ENCODE results near the gene COL24A1.

Gene COL24A1

DNA sequence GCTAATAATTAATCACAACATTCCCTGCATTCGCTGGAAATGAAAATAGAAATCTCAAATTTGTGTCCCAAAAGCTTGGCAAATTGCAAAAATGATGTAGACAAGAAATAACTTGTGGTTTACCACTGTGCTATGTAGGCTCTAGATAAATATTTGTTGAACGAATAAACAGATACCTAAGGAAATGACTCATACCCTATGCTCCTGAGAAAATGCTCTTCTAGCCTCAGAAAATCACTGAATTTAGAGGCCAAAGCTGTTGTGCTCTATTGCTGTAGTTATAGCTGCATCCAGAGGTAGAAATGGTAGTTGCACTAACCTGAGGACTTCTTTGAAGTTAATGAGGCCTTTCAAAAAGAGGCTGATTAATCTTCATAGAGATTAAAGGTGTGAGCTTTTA lies 306.3 kb downstream of the COL24A1 start:
- no peaks in the 10 kb centered on the region for H3K9me3 ChIP-seq (ENCODE audit: severe bottlenecking)
- no peaks in the 10 kb centered on the region for H3K27me3 ChIP-seq (ENCODE audit: insufficient read depth, poor library complexity, severe bottlenecking)
- H3K4me3 ChIP-seq (ENCODE audit: severe bottlenecking), result no peak overlapping the region
- no peaks in the 10 kb centered on the region for H3K36me3 ChIP-seq (ENCODE audit: low read depth)
- ATAC-seq (ENCODE audit: low read depth) (peak; percentile 99), DNase-seq (ENCODE audit: low spot score) (no peak)
- TF ChIP-seq, protein P1, sequence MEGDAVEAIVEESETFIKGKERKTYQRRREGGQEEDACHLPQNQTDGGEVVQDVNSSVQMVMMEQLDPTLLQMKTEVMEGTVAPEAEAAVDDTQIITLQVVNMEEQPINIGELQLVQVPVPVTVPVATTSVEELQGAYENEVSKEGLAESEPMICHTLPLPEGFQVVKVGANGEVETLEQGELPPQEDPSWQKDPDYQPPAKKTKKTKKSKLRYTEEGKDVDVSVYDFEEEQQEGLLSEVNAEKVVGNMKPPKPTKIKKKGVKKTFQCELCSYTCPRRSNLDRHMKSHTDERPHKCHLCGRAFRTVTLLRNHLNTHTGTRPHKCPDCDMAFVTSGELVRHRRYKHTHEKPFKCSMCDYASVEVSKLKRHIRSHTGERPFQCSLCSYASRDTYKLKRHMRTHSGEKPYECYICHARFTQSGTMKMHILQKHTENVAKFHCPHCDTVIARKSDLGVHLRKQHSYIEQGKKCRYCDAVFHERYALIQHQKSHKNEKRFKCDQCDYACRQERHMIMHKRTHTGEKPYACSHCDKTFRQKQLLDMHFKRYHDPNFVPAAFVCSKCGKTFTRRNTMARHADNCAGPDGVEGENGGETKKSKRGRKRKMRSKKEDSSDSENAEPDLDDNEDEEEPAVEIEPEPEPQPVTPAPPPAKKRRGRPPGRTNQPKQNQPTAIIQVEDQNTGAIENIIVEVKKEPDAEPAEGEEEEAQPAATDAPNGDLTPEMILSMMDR (IDR thresholded peaks at IDR 0.05; ENCODE audit: poor library complexity, severe bottlenecking), result peak; percentile 55
- H3K27ac ChIP-seq (ENCODE audit: poor library complexity, severe bottlenecking), result peak overlapping the region; percentile 38
- H3K4me1 ChIP-seq (ENCODE audit: insufficient read depth, poor library complexity, severe bottlenecking), result peaks cover 22% of the 10 kb centered on the region

DNA sequence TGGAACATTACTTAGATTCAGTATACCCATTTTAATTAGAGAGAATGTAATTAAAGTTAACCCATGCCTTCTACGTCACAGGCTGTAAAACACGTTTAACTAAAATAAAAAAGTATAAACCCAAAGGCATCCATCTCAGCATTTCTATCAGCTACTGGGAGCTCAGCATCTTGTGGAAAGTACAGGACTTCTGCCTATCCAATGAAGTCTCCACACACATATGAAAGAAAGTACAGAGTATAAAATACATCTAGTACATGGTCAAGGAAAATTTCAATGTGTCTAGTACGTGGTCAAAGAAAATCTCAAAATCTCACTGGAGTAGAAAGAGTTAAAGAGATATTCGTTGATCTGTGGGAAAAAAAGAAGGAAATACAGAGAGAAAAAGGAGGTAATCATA lies 306.9 kb downstream of the COL24A1 start:
- ATAC-seq (ENCODE audit: low read depth), result no peak
- no peaks in the 10 kb centered on the region for H3K36me3 ChIP-seq (ENCODE audit: low read depth)
- H3K27ac ChIP-seq (ENCODE audit: poor library complexity, severe bottlenecking), result peak overlapping the region; percentile 38
- no peaks in the 10 kb centered on the region for H3K27me3 ChIP-seq (ENCODE audit: insufficient read depth, poor library complexity, severe bottlenecking)
- H3K9me3 ChIP-seq (ENCODE audit: severe bottlenecking), result no peaks in the 10 kb centered on the region
- TF ChIP-seq, protein P1 (IDR thresholded peaks at IDR 0.05; ENCODE audit: poor library complexity, severe bottlenecking), result no peak
- peaks cover 22% of the 10 kb centered on the region for H3K4me1 ChIP-seq (ENCODE audit: insufficient read depth, poor library complexity, severe bottlenecking)
- no peak for DNase-seq (ENCODE audit: low spot score)
- H3K4me3 ChIP-seq (ENCODE audit: severe bottlenecking), result no peak overlapping the region

DNA sequence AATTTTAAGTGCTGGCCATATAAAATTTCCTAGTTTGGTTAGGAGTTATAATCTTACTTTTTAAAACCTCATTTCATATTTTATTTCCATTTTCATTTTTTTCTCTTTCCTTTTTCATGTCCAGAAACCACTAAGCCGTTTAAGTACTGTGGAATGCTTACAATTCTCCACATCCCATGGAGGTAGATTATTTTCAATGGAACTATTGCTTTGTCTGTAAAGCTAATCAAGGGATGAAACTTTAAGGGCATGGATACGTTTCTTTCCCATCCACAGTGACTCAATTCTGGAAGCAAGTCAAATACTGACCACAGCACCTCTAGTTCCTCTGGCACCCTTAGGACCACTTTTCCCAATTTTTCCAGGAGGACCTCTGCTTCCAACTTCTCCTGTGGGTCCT lies 309.2 kb downstream of the COL24A1 start:
- ATAC-seq (ENCODE audit: low read depth), result no peak
- no peak for DNase-seq (ENCODE audit: low spot score)
- no peaks in the 10 kb centered on the region for H3K27me3 ChIP-seq (ENCODE audit: insufficient read depth, poor library complexity, severe bottlenecking)
- H3K4me3 ChIP-seq (ENCODE audit: severe bottlenecking), result no peak overlapping the region
- no peaks in the 10 kb centered on the region for H3K9me3 ChIP-seq (ENCODE audit: severe bottlenecking)
- H3K27ac ChIP-seq (ENCODE audit: poor library complexity, severe bottlenecking), result no peak overlapping the region
- H3K4me1 ChIP-seq (ENCODE audit: insufficient read depth, poor library complexity, severe bottlenecking), result peaks cover 22% of the 10 kb centered on the region
- TF ChIP-seq, protein P1 (IDR thresholded peaks at IDR 0.05; ENCODE audit: poor library complexity, severe bottlenecking), result no peak
- H3K36me3 ChIP-seq (ENCODE audit: low read depth), result no peaks in the 10 kb centered on the region

- no peak for ATAC-seq (ENCODE audit: low read depth)
- no peaks in the 10 kb centered on the region for H3K9me3 ChIP-seq (ENCODE audit: severe bottlenecking)
- no peak overlapping the region for H3K4me3 ChIP-seq (ENCODE audit: severe bottlenecking)
- TF ChIP-seq, protein P1 (IDR thresholded peaks at IDR 0.05; ENCODE audit: poor library complexity, severe bottlenecking), result no peak
- no peaks in the 10 kb centered on the region for H3K36me3 ChIP-seq (ENCODE audit: low read depth)
- no peak for DNase-seq (ENCODE audit: low spot score)
- peaks cover 22% of the 10 kb centered on the region for H3K4me1 ChIP-seq (ENCODE audit: insufficient read depth, poor library complexity, severe bottlenecking)
- H3K27ac ChIP-seq (ENCODE audit: poor library complexity, severe bottlenecking), result no peak overlapping the region
- H3K27me3 ChIP-seq (ENCODE audit: insufficient read depth, poor library complexity, severe bottlenecking), result no peaks in the 10 kb centered on the region
Observed at GRCh38 chr1:85846706-85847105, 309.9 kb downstream of the COL24A1 start.

DNA sequence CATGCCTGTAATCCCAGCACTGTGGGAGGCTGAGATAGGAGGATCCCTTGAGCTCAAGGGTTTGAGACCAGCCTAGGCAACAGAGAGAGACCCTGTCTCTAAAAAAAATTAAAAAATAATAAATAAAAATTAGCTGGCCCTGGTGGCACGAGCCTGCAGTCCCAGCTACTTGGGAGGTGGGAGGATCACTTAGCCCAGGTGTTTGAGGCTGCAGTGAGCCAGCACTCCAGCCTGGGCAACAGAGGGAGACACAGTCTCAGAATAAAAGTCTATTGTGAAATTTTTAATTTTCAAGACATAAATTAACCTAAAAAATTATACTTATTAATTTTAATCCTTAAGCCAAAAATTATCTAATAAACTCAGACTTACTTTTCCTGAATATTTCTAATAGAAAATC lies 317.1 kb downstream of the COL24A1 start:
- TF ChIP-seq, protein P1 (IDR thresholded peaks at IDR 0.05; ENCODE audit: poor library complexity, severe bottlenecking), result no peak
- Histone ChIP-seq H3K9me3 (ENCODE audit: severe bottlenecking) (no peaks in the 10 kb centered on the region), H3K27ac (ENCODE audit: poor library complexity, severe bottlenecking) (no peak overlapping the region), H3K4me1 (ENCODE audit: insufficient read depth, poor library complexity, severe bottlenecking) (no peaks in the 10 kb centered on the region), H3K36me3 (ENCODE audit: low read depth) (no peaks in the 10 kb centered on the region), H3K4me3 (ENCODE audit: severe bottlenecking) (no peak overlapping the region), H3K27me3 (ENCODE audit: insufficient read depth, poor library complexity, severe bottlenecking) (peaks cover 5% of the 10 kb centered on the region)
- no peak for ATAC-seq (ENCODE audit: low read depth)
- no peak for DNase-seq (ENCODE audit: low spot score)
